C4-2B (cell line): ENCODE results near the gene KRT3.

Experiments used
- ZFX ChIP-seq: fragments of 450-650 bp; IDR thresholded peaks from 2 replicates; pipeline ENCODE4 v1.6.1; 2017
- TF ChIP-seq, protein P1 (sequence below): fragments of 450-650 bp; conservative IDR thresholded peaks from 2 replicates; pipeline ENCODE4 v1.5.1; 2017; ENCODE audit warnings: mild to moderate bottlenecking

DNA sequence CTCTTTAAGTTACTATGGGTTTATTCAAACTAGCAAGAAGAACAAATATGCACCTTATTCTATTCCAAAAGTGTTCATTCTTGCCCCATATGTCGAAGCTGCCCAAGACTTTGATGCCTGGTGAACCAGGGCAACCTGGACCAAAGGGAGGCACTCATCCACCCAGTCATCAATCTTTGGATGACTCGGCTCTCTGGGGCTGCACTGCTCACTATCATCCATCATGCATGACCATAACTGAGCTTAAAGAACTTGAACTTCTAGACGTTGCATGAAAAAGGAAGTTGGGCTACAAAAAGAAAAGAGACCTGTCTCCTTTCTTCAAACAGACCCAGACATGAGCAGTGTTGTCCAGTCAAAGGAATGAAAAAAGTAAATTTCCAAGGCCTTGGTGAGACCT, 16.8 kb upstream of the KRT3 start:
- TF ChIP-seq, protein P1, sequence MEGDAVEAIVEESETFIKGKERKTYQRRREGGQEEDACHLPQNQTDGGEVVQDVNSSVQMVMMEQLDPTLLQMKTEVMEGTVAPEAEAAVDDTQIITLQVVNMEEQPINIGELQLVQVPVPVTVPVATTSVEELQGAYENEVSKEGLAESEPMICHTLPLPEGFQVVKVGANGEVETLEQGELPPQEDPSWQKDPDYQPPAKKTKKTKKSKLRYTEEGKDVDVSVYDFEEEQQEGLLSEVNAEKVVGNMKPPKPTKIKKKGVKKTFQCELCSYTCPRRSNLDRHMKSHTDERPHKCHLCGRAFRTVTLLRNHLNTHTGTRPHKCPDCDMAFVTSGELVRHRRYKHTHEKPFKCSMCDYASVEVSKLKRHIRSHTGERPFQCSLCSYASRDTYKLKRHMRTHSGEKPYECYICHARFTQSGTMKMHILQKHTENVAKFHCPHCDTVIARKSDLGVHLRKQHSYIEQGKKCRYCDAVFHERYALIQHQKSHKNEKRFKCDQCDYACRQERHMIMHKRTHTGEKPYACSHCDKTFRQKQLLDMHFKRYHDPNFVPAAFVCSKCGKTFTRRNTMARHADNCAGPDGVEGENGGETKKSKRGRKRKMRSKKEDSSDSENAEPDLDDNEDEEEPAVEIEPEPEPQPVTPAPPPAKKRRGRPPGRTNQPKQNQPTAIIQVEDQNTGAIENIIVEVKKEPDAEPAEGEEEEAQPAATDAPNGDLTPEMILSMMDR: no peak
- TF ChIP-seq ZFX: no peak
